Measurements from ENCODE around the gene ARHGEF7. TPM values are rescaled to one million over a fixed set of nuclear protein-coding genes. Genes with fewer than 3 reads are reported as not detected.
A peak's percentile ranks its signal among the peaks of the same experiment; 100 is the strongest.

ARHGEF7 gene
- total and polyA plus RNA-seq, 2 experiments from 2014 or later = 23.6 to 58.9 TPM

DNA sequence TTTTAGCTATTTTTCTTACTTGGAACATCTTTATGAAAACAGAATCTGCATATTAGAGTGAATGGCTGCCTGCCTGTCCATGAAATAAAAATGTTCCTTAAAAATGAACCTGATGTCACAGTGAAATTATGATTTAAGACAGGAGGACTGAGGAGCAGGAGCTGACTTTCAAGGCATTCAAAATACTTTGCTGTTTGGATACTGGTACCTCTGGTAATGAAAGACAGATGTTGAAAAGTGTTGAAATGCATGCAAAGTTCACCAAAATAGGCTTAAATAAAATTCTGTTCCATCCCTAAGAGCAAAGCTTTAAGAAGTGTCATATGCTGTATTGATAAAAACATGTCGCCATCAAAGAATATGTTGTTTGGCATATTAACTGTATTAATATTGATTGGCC lies 1.7 kb downstream of the ARHGEF7 start:
- no peak overlapping the region for H3K27ac ChIP-seq (ENCODE audit: low read depth)
- peaks cover 3% of the 10 kb centered on the region; the same call in 1 of the 2 replicates for H3K4me1 ChIP-seq (ENCODE audit: insufficient read depth)
- peaks cover 4% of the 10 kb centered on the region; the same call in 2 of the 3 replicates for H3K9me3 Mint-ChIP-seq
- peak overlapping the region; percentile 96 for H3K4me3 ChIP-seq
- no peaks in the 10 kb centered on the region for H3K79me2 ChIP-seq (replicated peaks; ENCODE audit: insufficient read depth)
- DNase-seq (ENCODE audit: low spot score) = no peak
- H3K27ac Mint-ChIP-seq = no peak overlapping the region
- H3K4me1 Mint-ChIP-seq = peaks cover 16% of the 10 kb centered on the region
- no peak overlapping the region for H3K4me3 Mint-ChIP-seq
- H3K36me3 ChIP-seq (ENCODE audit: insufficient read depth) = no peaks in the 10 kb centered on the region
- peaks cover 54% of the 10 kb centered on the region for H3K27me3 Mint-ChIP-seq (ENCODE audit: insufficient read depth, low read depth, poor library complexity)
- H3K27me3 ChIP-seq (ENCODE audit: insufficient read depth) = peaks cover 54% of the 10 kb centered on the region
- no peak overlapping the region for H2AFZ ChIP-seq
- no peak for ATAC-seq
- peak overlapping the region; percentile 88 for H3K4me2 ChIP-seq
- H3F3A ChIP-seq (replicated peaks; ENCODE audit: low read depth) = no peaks in the 10 kb centered on the region
- H3K36me3 Mint-ChIP-seq (ENCODE audit: low read depth) = peaks cover 4% of the 10 kb centered on the region; the same call in 2 of the 3 replicates
- H3K9me2 ChIP-seq (ENCODE audit: insufficient read depth) = no peaks in the 10 kb centered on the region
- TF ChIP-seq, protein P1, sequence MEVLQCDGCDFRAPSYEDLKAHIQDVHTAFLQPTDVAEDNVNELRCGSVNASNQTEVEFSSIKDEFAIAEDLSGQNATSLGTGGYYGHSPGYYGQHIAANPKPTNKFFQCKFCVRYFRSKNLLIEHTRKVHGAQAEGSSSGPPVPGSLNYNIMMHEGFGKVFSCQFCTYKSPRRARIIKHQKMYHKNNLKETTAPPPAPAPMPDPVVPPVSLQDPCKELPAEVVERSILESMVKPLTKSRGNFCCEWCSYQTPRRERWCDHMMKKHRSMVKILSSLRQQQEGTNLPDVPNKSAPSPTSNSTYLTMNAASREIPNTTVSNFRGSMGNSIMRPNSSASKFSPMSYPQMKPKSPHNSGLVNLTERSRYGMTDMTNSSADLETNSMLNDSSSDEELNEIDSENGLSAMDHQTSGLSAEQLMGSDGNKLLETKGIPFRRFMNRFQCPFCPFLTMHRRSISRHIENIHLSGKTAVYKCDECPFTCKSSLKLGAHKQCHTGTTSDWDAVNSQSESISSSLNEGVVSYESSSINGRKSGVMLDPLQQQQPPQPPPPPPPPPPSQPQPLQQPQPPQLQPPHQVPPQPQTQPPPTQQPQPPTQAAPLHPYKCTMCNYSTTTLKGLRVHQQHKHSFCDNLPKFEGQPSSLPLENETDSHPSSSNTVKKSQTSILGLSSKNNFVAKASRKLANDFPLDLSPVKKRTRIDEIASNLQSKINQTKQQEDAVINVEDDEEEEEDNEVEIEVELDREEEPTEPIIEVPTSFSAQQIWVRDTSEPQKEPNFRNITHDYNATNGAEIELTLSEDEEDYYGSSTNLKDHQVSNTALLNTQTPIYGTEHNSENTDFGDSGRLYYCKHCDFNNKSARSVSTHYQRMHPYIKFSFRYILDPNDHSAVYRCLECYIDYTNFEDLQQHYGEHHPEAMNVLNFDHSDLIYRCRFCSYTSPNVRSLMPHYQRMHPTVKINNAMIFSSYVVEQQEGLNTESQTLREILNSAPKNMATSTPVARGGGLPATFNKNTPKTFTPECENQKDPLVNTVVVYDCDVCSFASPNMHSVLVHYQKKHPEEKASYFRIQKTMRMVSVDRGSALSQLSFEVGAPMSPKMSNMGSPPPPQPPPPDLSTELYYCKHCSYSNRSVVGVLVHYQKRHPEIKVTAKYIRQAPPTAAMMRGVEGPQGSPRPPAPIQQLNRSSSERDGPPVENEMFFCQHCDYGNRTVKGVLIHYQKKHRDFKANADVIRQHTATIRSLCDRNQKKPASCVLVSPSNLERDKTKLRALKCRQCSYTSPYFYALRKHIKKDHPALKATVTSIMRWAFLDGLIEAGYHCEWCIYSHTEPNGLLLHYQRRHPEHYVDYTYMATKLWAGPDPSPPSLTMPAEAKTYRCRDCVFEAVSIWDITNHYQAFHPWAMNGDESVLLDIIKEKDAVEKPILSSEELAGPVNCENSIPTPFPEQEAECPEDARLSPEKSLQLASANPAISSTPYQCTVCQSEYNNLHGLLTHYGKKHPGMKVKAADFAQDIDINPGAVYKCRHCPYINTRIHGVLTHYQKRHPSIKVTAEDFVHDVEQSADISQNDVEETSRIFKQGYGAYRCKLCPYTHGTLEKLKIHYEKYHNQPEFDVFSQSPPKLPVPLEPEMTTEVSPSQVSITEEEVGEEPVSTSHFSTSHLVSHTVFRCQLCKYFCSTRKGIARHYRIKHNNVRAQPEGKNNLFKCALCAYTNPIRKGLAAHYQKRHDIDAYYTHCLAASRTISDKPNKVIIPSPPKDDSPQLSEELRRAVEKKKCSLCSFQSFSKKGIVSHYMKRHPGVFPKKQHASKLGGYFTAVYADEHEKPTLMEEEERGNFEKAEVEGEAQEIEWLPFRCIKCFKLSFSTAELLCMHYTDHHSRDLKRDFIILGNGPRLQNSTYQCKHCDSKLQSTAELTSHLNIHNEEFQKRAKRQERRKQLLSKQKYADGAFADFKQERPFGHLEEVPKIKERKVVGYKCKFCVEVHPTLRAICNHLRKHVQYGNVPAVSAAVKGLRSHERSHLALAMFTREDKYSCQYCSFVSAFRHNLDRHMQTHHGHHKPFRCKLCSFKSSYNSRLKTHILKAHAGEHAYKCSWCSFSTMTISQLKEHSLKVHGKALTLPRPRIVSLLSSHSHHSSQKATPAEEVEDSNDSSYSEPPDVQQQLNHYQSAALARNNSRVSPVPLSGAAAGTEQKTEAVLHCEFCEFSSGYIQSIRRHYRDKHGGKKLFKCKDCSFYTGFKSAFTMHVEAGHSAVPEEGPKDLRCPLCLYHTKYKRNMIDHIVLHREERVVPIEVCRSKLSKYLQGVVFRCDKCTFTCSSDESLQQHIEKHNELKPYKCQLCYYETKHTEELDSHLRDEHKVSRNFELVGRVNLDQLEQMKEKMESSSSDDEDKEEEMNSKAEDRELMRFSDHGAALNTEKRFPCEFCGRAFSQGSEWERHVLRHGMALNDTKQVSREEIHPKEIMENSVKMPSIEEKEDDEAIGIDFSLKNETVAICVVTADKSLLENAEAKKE (CRISPR knock-in tag; IDR thresholded peaks at IDR 0.05) = no peak
- TF ChIP-seq CREB1 (CRISPR knock-in tag; IDR thresholded peaks at IDR 0.05; ENCODE audit: low read depth) (no peak), ZNF114 (CRISPR knock-in tag; IDR thresholded peaks at IDR 0.05) (no peak), ZNF331 (CRISPR knock-in tag; IDR thresholded peaks at IDR 0.05; ENCODE audit: low read depth) (no peak), EZH2 (IDR thresholded peaks at IDR 0.05; ENCODE audit: low read depth, unreplicated experiment) (no peak), STAT1 (IDR thresholded peaks at IDR 0.05; ENCODE audit: unreplicated experiment) (no peak), EZH2phosphoT487 (IDR thresholded peaks at IDR 0.05; ENCODE audit: unreplicated experiment) (no peak)
- no peaks in the 10 kb centered on the region for H4K20me1 ChIP-seq (replicated peaks; ENCODE audit: insufficient read depth)

Data from GM23338 (cell line).